Umbilical cord (tissue), 2 donors: ENCODE results near the gene IFNL3. TPM values are rescaled to one million over a fixed set of nuclear protein-coding genes. Genes with fewer than 3 reads are reported as not detected.

Experiments used
- DNase-seq: peaks from one replicate; pipeline ENCODE4 v3.0.0-alpha.2; 2015; ENCODE audit warnings: low spot score
- total RNA-seq: library from RNA; depleted of rRNA; stranded (reverse); fragments of >200 nt; gene quantifications from one replicate; pipeline ENCODE4 v1.2.3, GENCODE V29; 2014; ENCODE audit warnings: low replicate concordance; ENCODE audit not compliant: insufficient read depth

The IFNL3 gene
- total RNA-seq, 1 donor from 2014 or later, result not detected

DNA sequence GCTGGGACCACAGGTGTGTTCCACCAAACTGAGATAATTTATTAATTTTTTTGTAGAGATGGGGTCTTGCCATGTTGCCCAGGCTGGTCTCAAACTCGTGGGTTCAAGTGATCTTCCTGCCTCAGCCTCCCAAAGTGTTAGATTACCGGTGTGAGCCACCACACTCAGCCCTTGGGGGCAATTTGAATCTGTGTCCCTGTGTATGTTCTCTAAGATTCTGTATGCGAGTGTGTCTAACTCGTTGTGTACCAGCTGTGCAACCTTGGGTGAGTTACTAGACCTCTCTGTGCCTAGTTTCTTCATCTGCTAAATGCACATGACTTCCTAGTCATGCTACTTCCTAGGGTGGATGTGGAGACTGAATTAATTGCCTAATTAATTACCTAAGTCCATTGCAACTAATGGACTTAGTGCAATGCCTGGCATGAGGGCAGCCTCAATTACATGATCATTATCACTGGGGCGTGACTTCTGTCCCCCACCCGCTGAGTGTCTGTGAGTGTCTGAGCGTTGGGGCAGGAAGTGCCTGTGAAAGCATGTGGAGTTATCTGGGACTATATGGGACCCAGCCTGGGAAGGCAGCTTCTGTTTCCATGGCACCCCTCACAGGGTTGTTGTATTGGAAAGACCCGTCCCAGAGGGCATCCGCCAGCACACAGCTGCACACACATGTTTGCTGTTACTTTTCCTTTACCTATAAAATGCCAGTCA lies 49.8 kb downstream of the IFNL3 start:
- no peak for DNase-seq

DNA sequence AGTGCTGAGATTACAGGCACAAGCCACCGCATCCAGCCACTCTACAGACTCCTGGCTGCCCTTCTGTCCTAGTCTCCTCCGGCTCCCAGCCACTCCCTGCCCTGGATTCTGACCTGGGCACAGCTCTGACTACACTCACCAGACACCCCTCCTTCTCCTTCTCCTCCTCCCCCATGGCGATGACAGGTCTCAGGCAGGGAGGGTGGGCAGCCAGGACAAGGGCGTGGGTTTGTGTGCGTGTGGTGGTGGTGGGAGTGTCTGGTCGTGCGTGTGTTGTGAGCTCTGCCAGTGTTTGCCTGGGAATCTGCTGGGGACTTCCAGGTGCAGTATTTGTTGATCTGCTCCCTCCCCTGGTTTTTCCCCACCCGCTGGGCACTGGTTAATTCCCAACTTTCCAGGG lies 51.0 kb downstream of the IFNL3 start:
- DNase-seq, result no peak

Other genes with a start within 250 kb of the IFNL3 start
- gene FBXO27, start 212.5 kb downstream of the IFNL3 start, total RNA-seq, result 12.3 TPM
- gene ACP7, start 160.6 kb downstream of the IFNL3 start, total RNA-seq, result 0.24 TPM
- 1.2 TPM for gene PAK4, start 119.2 kb downstream of the IFNL3 start, total RNA-seq
- gene NCCRP1, start 48.0 kb downstream of the IFNL3 start, total RNA-seq, result 1.4 TPM
- not detected for gene SYCN, start 40.7 kb downstream of the IFNL3 start, total RNA-seq
- not detected for gene IFNL4, start 3.9 kb upstream of the IFNL3 start, total RNA-seq
- gene IFNL2, start 23.4 kb upstream of the IFNL3 start, total RNA-seq, result not detected
- gene IFNL1, start 51.4 kb upstream of the IFNL3 start, total RNA-seq, result not detected
- 4.8 TPM for gene LRFN1, start 75.9 kb upstream of the IFNL3 start, total RNA-seq
- gene GMFG, start 91.0 kb upstream of the IFNL3 start, total RNA-seq, result 7.9 TPM
- gene SAMD4B, start 97.4 kb upstream of the IFNL3 start, total RNA-seq, result 35.9 TPM
- gene PAF1, start 146.1 kb upstream of the IFNL3 start, total RNA-seq, result 12.5 TPM
- gene MED29, start 146.4 kb upstream of the IFNL3 start, total RNA-seq, result 13.7 TPM
- 15.4 TPM for gene ZFP36, start 161.8 kb upstream of the IFNL3 start, total RNA-seq
- gene PLEKHG2, start 167.7 kb upstream of the IFNL3 start, total RNA-seq, result 37.8 TPM
- gene RPS16, start 190.9 kb upstream of the IFNL3 start, total RNA-seq, result 87.2 TPM
- gene SUPT5H, start 200.6 kb upstream of the IFNL3 start, total RNA-seq, result 41.4 TPM
- gene TIMM50, start 235.8 kb upstream of the IFNL3 start, total RNA-seq, result 109 TPM